Stimulated activated naive CD8-positive, alpha-beta T cell treated with anti-CD3 and anti-CD28 coated beads, Interleukin-15, Interleukin-2, amounts not matched to agents 100 U/mL and 50 U/mL, for 24 hours (primary cell): ENCODE data around the gene BMPER.

Experiments used
- ATAC-seq: fragments of 150-1000 bp; cut with Tn5 transposase; one replicate; pipeline ENCODE4 v1.10.0; 2021
- DNase-seq: peaks from one replicate; pipeline ENCODE4 v3.0.0; 2021

The BMPER gene

GRCh38 chr7:34031156-34031555 is 125.8 kb downstream of the BMPER start:
- DNase-seq (no peak), ATAC-seq (no peak)

DNA sequence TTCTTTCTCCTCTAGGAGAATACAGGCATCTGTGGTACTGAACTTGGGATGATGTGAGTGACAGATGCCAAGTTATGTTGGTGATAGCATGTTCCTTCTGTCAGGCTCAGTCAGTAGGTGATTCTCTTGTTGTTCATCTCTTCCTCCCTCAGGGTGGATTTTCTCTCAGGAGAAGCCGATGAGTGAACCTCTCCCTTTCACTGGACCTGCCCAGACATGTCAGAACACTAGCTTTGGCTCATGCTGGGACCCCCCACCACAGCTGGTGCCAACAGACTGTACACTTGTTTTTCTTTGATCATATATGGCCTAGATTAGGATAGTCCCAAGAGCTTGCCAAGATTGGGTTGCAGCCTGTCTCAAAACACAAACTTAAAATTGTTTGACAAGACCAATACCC is 129.4 kb downstream of the BMPER start:
- ATAC-seq (no peak), DNase-seq (no peak)

- no peak for DNase-seq
- ATAC-seq, result no peak
Measured at GRCh38 chr7:34036051-34036920, 130.9 kb downstream of the BMPER start.

GRCh38 chr7:34036972-34037792 is 131.8 kb downstream of the BMPER start:
- no peak for DNase-seq
- ATAC-seq, result no peak

GRCh38 chr7:34038816-34039470 is 133.6 kb downstream of the BMPER start:
- ATAC-seq (no peak), DNase-seq (no peak)

- ATAC-seq (no peak), DNase-seq (no peak)
Measured at GRCh38 chr7:34041707-34042106, 136.4 kb downstream of the BMPER start.

GRCh38 chr7:34042406-34042805 is 137.1 kb downstream of the BMPER start:
- DNase-seq (no peak), ATAC-seq (no peak)

DNA sequence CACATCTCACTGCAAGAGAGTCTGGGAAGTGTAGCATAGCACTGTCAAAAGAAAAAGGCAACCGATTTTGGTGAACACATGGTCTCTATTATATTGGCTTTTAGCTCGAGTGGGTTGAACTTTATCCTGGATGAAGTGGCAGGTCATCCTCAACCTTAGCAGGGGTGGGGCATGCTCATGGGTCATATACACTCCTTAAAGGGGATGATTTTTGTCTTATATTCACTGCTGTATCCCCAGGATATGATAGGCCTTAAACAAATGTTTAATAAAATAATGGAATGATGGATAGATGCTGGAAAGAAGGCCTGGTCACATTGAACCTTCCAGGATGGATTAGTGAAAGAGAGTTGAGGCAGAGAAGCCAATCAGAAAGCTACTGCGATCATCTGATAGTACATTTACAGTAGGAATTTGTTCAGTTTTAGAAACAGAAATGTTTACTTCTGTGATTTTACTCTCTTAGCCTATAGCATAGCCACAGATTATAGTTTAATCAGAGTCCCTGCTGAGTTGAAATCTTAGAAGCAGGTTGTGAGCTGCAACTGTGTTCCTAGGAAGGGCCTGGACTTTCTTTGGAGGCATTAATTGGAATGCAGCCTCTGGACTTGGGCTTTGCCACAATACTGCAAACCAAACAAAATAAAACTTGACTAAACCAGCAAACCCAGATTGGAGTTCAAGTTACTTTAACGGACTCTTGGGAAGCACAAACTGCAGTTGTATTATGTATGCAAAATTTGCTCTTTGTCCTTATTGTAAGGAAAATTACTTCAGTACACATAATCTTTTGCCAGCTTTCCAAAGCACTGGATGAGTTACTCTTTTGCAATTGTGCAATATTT is 138.3 kb downstream of the BMPER start:
- no peak for ATAC-seq
- no peak for DNase-seq

- no peak for DNase-seq
- no peak for ATAC-seq
Measured at GRCh38 chr7:34044306-34044643, 138.9 kb downstream of the BMPER start.

GRCh38 chr7:34044734-34045353 is 139.5 kb downstream of the BMPER start:
- ATAC-seq (no peak), DNase-seq (no peak)

DNA sequence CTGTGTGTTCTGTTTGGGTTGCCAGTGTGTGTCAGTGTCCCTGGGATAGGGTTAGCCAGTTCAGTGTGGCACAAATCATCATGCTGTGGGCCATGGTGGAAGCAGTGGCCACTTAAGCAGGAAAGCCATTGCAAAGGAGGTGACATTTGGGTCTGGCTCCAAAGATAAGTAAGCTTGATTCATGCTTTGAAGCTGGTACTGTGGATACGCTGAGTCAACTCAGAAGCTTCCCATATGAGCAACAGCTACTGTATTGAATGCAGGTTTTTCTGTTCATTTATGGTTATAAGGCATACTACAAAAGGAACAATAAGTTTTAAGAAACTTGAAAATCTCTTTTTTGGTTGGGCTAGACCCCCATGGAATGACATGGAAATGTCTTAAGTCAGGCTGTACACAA is 143.1 kb downstream of the BMPER start:
- no peak for ATAC-seq
- no peak for DNase-seq

DNA sequence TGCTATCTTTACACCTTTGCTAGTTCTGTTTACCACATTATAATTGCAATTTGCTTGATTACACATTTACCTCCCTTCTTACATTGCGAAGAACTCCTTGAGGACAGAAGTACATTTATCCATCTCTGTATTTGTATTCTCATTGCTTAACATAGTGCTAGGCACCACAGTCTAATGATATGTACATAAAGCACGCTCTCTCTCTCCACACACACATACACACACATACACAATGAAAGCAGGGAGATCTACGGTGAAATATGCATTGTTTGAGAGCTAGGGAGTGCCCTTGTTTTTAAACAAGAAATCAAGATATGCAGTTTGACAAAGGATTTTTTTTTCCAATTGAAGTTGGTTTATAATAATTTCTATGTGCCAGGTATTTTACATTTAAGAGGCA is 148.7 kb downstream of the BMPER start:
- no peak for DNase-seq
- no peak for ATAC-seq

DNA sequence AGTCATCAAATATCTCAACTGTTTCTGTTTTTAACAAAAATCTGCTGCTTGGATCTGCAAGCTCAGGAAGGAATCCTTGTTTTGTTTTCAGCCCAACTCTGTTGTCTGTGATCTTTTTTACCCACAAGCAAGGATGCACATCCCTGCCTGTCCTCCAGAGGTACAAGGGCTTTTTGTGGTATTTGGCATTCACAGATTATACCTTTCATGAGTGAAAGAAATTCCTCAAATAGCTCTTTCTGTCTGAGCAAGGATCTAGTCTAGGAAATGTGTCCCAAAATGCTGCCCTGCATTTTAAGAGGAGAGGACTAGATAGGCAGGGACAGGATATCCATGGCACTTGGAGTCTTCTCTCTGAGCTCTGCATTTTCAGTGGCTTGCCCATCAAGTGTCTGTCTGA is 151.8 kb downstream of the BMPER start:
- DNase-seq, result no peak
- no peak for ATAC-seq

- no peak for ATAC-seq
- DNase-seq, result no peak
Measured at GRCh38 chr7:34057956-34058355, 152.6 kb downstream of the BMPER start.

GRCh38 chr7:34058801-34059135 is 153.4 kb downstream of the BMPER start:
- no peak for DNase-seq
- ATAC-seq, result no peak

GRCh38 chr7:34059136-34059828 is 153.9 kb downstream of the BMPER start:
- DNase-seq, result no peak
- no peak for ATAC-seq

- ATAC-seq (no peak), DNase-seq (no peak)
Measured at GRCh38 chr7:34060196-34060947, 155.0 kb downstream of the BMPER start.

- DNase-seq (no peak), ATAC-seq (no peak)
Measured at GRCh38 chr7:34061149-34061548, 155.8 kb downstream of the BMPER start.

GRCh38 chr7:34062341-34062740 is 157.0 kb downstream of the BMPER start:
- ATAC-seq (no peak), DNase-seq (no peak)

DNA sequence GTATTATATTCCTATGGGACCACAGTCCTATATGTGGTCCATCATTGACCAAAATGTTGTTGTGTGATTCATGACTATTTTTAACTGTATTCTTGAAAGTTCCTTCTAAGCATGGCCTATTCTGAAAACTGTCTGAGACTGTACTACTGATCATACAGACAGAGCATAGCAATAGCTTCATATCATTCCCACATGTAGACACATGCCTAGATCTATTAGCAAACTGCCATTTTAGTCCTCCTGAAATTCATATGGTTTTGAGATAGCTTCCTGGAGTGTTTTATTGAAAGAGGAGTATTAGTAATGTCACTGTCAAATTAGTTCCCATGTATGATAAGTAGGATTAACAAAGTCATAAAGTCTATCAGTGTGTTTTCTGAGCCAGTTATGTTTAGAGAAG is 157.5 kb downstream of the BMPER start:
- DNase-seq (no peak), ATAC-seq (no peak)
